ENCODE data around the gene ZNF423.

ZNF423 gene

DNA sequence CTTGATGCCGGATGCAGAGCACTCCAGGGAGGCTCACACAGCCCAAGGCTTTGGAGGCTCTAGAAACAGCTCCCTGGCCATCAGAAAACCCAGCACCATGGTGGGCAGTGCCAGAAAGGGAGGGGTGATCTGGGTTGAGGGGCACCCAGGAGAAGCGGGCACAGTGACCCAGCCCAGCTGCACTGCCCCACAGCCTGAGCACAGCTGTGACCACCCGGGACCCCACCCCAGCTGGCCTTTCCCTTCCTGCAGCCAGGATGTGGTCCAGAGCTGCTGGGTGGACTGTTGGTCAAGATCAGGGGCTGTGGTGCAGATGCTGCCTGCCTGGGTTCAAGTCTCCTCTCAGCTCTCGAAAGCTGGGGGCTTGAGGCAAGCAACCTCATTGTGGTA lies 223.1 kb downstream of the ZNF423 start:
- in situ Hi-C loops (cut with MboI; ENCODE audit: low sequenced_read_pairs) = no loop called here

DNA sequence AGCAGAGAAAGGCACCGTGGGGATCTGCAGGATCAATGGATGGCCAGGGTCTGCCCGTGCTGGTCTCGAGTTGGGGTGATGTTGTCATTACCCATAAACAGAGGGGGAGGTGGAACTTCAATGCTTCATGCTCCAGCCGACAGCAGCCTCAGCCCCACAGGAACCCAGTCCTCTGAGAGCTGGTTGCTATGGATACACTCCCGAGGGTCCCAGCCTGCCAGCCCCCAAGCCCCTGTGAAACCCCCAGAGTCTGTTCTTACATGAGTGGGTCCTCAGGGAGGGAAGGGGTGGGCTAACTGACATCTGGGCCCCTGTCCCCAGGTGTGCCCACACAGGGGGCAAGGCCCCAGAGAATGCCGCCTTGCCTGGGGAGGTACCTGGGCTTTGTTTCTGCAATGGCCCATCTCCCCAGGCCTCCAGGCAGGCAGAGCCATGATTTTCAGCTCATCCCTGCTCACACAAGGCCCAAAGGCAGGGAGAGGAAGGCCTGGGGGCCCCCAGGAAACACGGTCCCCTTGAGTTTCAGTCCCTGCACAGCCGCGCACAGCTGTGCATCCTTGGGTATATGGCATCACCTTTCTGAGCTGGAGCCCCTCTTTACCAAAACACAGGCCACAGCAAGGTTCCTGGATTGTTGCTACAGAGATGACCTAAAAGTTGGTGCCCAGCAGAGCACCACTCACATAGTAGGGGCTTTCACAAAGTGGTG lies 223.7 kb downstream of the ZNF423 start:
- in situ Hi-C loops (cut with MboI; ENCODE audit: low sequenced_read_pairs) = no loop called here

GRCh38 chr16:49631187-49632041 lies 224.5 kb downstream of the ZNF423 start:
- in situ Hi-C loops (cut with MboI; ENCODE audit: low sequenced_read_pairs) = no loop called here

- in situ Hi-C loops (cut with MboI; ENCODE audit: low sequenced_read_pairs) = no loop called here
These were observed 225.1 kb downstream of the ZNF423 start for GRCh38 chr16:49630783-49631182.

GRCh38 chr16:49629851-49630250 lies 226.1 kb downstream of the ZNF423 start:
- in situ Hi-C loops (cut with MboI; ENCODE audit: low sequenced_read_pairs) = no loop called here

DNA sequence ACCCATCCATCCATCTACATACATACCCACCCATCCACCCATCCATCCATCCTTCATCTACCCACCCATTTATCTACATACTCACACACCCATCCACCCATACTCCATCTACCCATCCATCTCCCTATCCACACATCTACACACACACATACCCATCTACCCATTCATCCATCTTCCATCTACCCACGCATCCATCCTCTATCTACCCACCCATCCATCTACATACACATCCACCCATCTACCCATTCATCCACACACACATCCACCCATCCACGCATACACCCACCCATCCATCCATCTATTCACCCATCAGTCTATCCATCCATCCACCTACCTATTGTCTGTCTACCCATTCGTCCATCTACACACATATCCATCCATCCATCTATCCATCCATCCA lies 227.8 kb downstream of the ZNF423 start:
- in situ Hi-C loops (cut with MboI; ENCODE audit: low sequenced_read_pairs) = no loop called here

DNA sequence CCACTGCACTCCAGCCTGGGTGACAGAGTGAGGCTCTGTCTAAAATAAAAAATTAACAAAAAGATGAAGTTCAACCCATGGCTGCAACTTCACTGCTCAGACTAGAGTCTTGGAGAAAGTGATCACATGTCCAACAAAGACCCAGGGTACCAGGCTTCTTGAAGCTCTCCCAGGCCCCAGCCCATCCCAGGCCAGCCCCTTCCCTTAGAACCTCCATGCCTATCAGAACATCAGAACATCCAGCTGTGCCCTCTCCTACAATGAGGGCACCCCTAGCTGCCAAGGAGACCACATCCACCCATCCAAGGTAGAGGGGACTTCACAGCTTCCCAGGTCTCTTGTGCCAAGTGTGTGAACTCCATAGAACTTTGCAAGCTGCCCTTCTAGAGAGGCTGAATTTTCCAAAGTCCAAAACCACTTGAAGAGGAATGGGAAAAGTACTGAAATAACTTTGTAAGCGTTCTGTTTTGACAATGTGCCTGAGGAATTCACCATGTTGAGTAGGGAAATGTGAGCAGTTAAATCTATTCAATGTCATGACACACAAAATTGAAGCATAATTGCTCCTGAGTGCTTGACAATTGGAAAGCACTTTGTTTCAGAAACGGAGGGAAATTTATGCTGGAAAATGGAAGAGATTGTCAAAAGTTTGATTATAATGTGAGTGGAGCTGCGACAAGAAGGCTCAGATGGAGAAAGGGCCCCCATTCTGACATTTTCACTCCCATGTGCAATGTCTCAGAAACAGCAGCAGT lies 230.4 kb downstream of the ZNF423 start:
- in situ Hi-C loops (cut with MboI; ENCODE audit: low sequenced_read_pairs) = no loop called here

- in situ Hi-C loops (cut with MboI; ENCODE audit: low sequenced_read_pairs) = no loop called here
These were observed 232.2 kb downstream of the ZNF423 start for GRCh38 chr16:49623501-49624266.

DNA sequence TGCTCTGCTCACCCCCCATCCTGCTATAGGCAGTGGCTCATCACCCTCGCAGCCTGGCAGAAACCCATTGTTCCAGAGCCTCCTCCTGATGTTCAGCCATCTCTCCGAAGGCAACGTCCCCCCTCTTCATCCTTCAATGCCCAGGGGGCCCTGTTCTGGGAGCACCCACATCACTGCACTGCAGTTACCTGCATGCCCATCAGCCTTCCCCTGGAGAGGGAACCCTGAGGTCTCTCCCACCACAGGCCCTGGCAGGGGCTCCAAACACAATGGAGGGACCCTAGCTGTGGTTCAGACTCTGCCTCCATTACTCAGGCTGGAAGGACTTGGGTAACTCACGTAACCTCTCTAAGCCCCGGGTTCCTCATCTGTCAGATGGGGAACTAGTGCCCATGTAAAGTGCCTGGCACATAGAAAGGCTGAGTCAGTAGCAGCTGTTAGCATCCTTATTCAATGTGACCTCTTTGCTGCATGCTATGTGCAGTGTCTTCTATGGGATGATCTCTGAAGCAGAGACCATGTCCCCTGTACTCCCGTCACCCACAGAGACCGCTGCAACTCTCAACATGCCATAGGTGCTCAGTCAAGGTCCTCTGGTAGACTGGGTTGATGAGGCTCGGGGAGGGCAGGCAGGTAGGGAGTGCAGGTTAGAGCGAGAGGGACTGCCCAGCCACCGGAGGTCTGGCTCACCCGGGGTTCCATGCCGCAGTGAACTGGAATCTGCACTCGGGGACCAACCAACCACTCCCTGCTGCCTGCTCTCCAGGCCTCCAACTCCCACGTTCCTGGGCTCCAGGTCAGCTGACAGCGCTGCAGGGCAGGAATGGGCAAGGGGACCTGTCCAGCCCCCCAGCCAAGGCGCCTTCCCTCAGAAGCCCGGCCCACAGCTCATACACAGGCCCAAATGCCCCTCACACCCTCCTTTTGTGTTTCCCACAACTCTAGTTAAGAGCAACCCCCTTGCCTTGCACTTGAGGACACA lies 233.2 kb downstream of the ZNF423 start:
- in situ Hi-C loops (cut with MboI; ENCODE audit: low sequenced_read_pairs) = no loop called here

DNA sequence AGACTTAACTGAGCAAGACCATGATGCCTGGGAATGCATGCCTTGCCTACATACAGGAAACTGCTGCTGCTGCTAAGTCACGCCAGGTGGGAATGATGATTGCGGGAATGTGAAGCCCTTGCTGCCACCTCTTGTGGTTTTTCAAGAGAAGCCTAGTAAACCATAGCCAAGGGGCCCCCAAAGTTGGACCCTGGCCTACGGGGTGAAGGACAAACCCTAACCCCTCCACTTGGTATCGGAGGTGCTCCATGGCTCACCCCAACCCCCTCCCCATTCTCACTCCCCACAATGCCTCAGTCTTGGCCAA lies 233.9 kb downstream of the ZNF423 start:
- in situ Hi-C loops (cut with MboI; ENCODE audit: low sequenced_read_pairs) = no loop called here

GRCh38 chr16:49621241-49622083 lies 234.4 kb downstream of the ZNF423 start:
- in situ Hi-C loops (cut with MboI; ENCODE audit: low sequenced_read_pairs) = no loop called here

DNA sequence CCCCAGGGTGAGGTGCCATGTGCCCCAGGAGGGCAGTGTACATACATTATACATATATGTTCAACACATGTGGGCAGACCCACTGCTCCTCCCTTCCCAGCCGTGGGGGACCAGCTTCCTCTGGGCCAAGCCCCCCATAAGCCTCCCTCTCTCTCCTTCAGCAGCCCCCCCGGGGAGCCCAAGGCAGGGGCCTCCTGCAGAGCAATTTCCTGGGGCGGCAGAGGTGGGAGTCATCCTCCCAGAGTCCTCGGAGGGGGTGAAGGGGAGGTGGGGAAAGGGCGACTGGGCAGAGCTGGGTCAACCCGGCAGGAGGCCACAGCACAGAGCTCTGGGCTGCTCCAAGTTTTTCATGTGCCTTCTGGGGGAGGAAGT lies 235.1 kb downstream of the ZNF423 start:
- in situ Hi-C loops (cut with MboI; ENCODE audit: low sequenced_read_pairs) = no loop called here

DNA sequence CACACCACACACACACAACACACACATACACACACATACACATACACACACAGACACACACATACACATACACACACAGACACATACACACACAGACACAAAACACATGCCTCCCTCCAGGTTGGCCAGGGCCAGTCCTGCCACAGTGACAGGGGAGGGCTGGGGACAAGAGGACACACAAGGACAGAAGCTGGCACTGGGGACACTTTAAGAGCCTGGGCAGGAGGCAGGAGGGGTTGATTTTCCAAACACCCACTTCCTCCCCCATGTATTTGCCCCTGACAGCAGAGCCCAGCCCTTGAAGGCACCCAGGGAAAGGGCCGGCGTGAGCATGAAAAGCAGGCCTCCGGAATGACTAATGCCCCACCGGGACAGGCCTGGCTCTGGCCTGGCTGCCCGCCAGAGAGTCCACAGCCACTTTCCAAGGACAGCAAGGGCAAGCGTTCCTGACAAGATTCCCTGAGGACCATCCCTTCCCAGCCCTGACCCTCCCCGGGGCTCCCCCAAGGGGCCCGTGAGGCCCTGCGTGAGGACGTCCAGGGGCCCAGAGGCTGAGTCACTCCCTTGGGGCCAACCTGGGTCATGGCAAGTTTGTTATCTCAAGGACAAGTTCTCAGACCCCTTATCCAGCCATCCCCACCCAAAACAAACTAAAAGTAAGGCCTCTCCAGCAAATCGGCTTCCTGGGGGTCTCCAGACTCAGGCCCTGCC lies 235.6 kb downstream of the ZNF423 start:
- in situ Hi-C loops (cut with MboI; ENCODE audit: low sequenced_read_pairs) = no loop called here

DNA sequence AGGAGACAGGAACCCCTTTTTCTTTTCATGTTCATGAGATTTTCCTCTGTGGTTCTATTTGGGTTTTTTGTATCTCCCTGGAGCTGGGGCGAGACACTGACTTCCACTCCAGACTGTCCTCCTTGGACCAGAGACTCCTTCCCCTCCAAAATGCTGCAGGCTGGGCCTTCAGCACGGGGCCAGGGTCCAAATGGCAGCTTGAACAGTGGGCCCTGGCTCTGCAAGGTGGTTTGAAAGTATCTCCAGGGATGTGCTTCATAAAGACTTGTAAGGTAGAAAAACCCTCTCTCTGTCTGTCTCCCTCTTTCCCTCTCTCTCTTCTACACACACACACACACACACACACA lies 236.1 kb downstream of the ZNF423 start:
- in situ Hi-C loops (cut with MboI; ENCODE audit: low sequenced_read_pairs) = no loop called here

DNA sequence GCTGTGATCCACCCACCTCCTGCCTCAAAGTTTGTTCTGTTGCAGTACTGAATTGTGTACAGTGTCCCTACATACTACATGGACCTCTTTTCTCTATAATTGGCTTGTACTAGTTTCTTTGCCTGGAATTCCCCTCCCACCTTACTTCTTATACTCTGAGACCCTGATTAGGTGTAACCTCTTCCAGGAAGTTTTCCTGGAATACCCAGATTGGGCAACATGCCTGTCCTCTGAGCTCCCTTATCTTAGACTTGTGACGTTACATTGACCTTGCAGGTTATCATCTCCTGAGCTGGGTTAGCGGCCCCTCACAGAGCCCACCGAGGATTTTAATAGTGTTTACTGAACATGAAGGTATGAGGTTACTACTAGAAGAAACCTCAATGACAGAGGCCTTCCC lies 237.0 kb downstream of the ZNF423 start:
- in situ Hi-C loops (cut with MboI; ENCODE audit: low sequenced_read_pairs) = no loop called here

DNA sequence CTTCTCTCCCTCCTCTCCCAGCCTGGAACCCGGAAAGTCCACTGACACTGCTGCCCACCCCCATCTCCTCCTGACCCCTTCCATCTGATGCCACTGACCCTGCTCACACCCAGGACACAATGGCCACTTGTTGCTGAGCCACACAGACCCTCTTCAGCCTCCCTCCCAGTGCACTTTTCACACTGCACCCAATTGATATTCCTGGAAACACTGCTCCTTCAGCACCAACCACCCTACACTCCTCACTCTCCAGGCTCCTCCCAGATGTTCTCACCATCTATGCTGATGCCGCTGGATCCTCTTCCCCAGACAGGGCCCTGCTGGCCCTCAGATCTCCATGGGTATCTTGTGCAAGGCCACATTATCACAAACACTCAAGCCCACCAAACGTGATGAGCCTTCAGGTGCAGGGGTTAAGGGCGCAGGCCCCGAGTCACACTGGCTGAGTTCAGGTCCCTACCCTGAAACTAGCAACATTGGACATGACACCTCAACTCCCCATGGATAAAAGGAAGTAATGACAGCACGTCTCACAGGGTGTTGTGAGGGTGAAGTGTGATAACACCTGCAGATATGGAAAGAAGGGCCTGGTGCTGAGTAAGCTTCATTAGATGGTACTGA lies 238.1 kb downstream of the ZNF423 start:
- in situ Hi-C loops (cut with MboI; ENCODE audit: low sequenced_read_pairs) = no loop called here

DNA sequence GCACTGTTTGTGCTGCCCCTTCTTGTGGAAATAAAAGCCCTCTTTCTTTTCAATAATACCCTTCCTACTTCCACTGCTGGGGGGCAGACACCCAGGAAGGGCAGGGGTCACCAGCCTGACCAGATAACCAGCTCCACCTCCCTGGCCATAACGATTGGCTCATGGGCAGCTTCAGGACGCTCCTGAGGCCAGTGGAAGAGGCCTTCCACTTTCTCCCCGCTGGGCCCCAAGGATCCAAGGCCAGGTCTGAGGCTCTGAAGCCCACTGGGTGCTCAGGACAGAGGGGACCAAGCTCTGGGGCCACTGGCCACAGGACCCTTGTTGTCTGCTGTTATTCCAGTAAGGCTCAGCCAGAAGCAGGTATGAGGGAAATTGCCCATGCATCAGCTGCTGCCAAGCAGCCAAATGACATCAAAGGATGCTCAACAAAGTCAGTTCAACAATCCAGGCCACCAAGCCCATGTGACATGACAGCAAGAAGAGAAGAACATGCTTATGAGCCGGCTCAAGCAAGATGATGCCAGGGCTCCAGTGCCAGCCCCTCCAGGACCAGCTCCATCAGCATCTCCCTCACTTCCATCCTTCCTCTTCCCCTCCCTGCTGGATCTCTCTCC lies 238.8 kb downstream of the ZNF423 start:
- in situ Hi-C loops (cut with MboI; ENCODE audit: low sequenced_read_pairs) = no loop called here

GRCh38 chr16:49615576-49615975 lies 240.3 kb downstream of the ZNF423 start:
- in situ Hi-C loops (cut with MboI; ENCODE audit: low sequenced_read_pairs) = no loop called here
